SK-N-SH treated with all-trans-retinoic acid at 6 μM for 48 hours (cell line): ENCODE results near the gene CRY1.

Source experiments
- ATAC-seq: fragments of 200-7000 bp; cut with Tn5 transposase; 3 replicates; pipeline ENCODE4 v1.9.1; 2020; ENCODE audit warnings: mild to moderate bottlenecking, moderate library complexity
- ARNTL ChIP-seq: fragments of 450-650 bp; formaldehyde crosslinking; IDR thresholded peaks from 2 replicates; pipeline ENCODE4 v1.5.0; 2020; ENCODE audit warnings: low read depth, mild to moderate bottlenecking, moderate library complexity, borderline replicate concordance
- BACH2 ChIP-seq: fragments of 250-450 bp; sonication (Bioruptor Pico); IDR thresholded peaks from 2 replicates; pipeline ENCODE4 v1.9.0; 2021; ENCODE audit warnings: mild to moderate bottlenecking, borderline replicate concordance
- CSDC2 ChIP-seq: fragments of 250-450 bp; sonication (Bioruptor Pico); IDR thresholded peaks from 2 replicates; pipeline ENCODE4 v1.5.0; 2020; ENCODE audit warnings: mild to moderate bottlenecking, moderate library complexity
- ESRRG ChIP-seq: fragments of 250-450 bp; sonication (Bioruptor Pico); IDR thresholded peaks from 2 replicates; pipeline ENCODE4 v1.6.1; 2021; ENCODE audit warnings: mild to moderate bottlenecking
- GLIS3 ChIP-seq: fragments of 250-450 bp; sonication (Bioruptor Pico); IDR thresholded peaks from 2 replicates; pipeline ENCODE4 v1.5.0; 2020; ENCODE audit warnings: mild to moderate bottlenecking, moderate library complexity
- ISL1 ChIP-seq: fragments of 250-450 bp; sonication (Bioruptor Pico); IDR thresholded peaks from 2 replicates; pipeline ENCODE4 v2.1.2; 2022; ENCODE audit warnings: mild to moderate bottlenecking, moderate library complexity
- OSR1 ChIP-seq: fragments of 250-450 bp; sonication (Bioruptor Pico); IDR thresholded peaks from 2 replicates; pipeline ENCODE4 v1.8.0; 2022; ENCODE audit warnings: moderate library complexity, mild to moderate bottlenecking, inconsistent platforms
- PPARA ChIP-seq: fragments of 250-450 bp; sonication (Bioruptor Pico); IDR thresholded peaks from 2 replicates; pipeline ENCODE4 v1.5.0; 2020; ENCODE audit warnings: mild to moderate bottlenecking, borderline replicate concordance
- RARB ChIP-seq: fragments of 250-450 bp; sonication (Bioruptor Pico); IDR thresholded peaks from 2 replicates; pipeline ENCODE4 v1.8.0; 2021; ENCODE audit warnings: mild to moderate bottlenecking, moderate library complexity
- TCF4 ChIP-seq: fragments of 250-450 bp; sonication (Bioruptor Pico); IDR thresholded peaks from 2 replicates; pipeline ENCODE4 v1.8.0; 2021; ENCODE audit warnings: mild to moderate bottlenecking, moderate library complexity, borderline replicate concordance
- TOX ChIP-seq: fragments of 250-450 bp; sonication (Bioruptor Pico); IDR thresholded peaks from 2 replicates; pipeline ENCODE4 v1.8.0; 2021; ENCODE audit warnings: mild to moderate bottlenecking, moderate library complexity, borderline replicate concordance
- ZC3H10 ChIP-seq: fragments of 250-450 bp; sonication (Bioruptor Pico); IDR thresholded peaks from 2 replicates; pipeline ENCODE4 v1.5.1; 2021; ENCODE audit warnings: mild to moderate bottlenecking, moderate library complexity
- ZFP3 ChIP-seq: fragments of 250-450 bp; sonication (Bioruptor Pico); IDR thresholded peaks from 2 replicates; pipeline ENCODE4 v1.5.0; 2020; ENCODE audit warnings: mild to moderate bottlenecking, moderate library complexity
- ZFP30 ChIP-seq: fragments of 450-650 bp; formaldehyde crosslinking; IDR thresholded peaks from 2 replicates; pipeline ENCODE4 v1.5.0; 2022; ENCODE audit warnings: mild to moderate bottlenecking, moderate library complexity
- ZNF565 ChIP-seq: fragments of 450-650 bp; formaldehyde crosslinking; conservative IDR thresholded peaks from 2 replicates; pipeline ENCODE4 v1.5.0; 2020; ENCODE audit warnings: low read depth, mild to moderate bottlenecking, moderate library complexity
- ZNF70 ChIP-seq: fragments of 450-650 bp; formaldehyde crosslinking; IDR thresholded peaks from 2 replicates; pipeline ENCODE4 v1.5.0; 2020; ENCODE audit warnings: mild to moderate bottlenecking, moderate library complexity
- ZNF8 ChIP-seq: fragments of 450-650 bp; formaldehyde crosslinking; IDR thresholded peaks from 2 replicates; pipeline ENCODE4 v1.5.0; 2020; ENCODE audit warnings: mild to moderate bottlenecking, moderate library complexity
- TF ChIP-seq, protein P1 (sequence below): fragments of 250-450 bp; sonication (Bioruptor Pico); IDR thresholded peaks from 2 replicates; pipeline ENCODE4 v1.5.0; 2020; ENCODE audit warnings: mild to moderate bottlenecking, moderate library complexity
- TF ChIP-seq, protein P2 (sequence below): fragments of 250-450 bp; sonication (Bioruptor Pico); IDR thresholded peaks from 2 replicates; pipeline ENCODE4 v1.5.1; 2021; ENCODE audit warnings: mild to moderate bottlenecking, moderate library complexity
- TF ChIP-seq, protein P3 (sequence below): fragments of 250-450 bp; sonication (Bioruptor Pico); IDR thresholded peaks from 2 replicates; pipeline ENCODE4 v1.8.0; 2020; ENCODE audit warnings: mild to moderate bottlenecking, moderate library complexity, borderline replicate concordance
- TF ChIP-seq, protein P4 (sequence below): fragments of 250-450 bp; sonication (Bioruptor Pico); IDR thresholded peaks from 2 replicates; pipeline ENCODE4 v1.5.1; 2020; ENCODE audit warnings: low read depth, mild to moderate bottlenecking, moderate library complexity
- TF ChIP-seq, protein P5 (sequence below): fragments of 250-450 bp; sonication (Bioruptor Pico); IDR thresholded peaks from 2 replicates; pipeline ENCODE4 v1.8.0; 2021; ENCODE audit warnings: low read depth, mild to moderate bottlenecking, moderate library complexity, borderline replicate concordance

CRY1 gene

DNA sequence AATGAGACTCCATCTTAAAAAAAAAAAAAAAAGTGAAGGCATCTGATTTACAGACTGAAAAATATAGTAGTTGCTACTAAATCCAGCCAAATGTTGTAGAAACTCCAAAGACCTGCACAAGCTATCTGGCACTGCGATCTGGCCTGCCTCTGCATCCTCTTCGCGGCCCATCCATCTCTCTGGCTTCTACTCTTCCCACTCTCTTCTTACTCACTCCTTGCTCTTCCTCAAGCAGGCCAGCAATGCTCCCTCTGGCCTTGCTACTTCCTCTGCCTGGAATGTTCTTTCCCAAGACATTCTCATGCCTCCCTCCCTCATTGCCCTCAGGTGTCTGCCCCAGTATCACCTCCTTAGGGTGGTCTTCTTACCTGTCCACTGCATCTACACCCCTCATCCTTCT is 9.7 kb upstream of the CRY1 start:
- TF ChIP-seq, protein P1, sequence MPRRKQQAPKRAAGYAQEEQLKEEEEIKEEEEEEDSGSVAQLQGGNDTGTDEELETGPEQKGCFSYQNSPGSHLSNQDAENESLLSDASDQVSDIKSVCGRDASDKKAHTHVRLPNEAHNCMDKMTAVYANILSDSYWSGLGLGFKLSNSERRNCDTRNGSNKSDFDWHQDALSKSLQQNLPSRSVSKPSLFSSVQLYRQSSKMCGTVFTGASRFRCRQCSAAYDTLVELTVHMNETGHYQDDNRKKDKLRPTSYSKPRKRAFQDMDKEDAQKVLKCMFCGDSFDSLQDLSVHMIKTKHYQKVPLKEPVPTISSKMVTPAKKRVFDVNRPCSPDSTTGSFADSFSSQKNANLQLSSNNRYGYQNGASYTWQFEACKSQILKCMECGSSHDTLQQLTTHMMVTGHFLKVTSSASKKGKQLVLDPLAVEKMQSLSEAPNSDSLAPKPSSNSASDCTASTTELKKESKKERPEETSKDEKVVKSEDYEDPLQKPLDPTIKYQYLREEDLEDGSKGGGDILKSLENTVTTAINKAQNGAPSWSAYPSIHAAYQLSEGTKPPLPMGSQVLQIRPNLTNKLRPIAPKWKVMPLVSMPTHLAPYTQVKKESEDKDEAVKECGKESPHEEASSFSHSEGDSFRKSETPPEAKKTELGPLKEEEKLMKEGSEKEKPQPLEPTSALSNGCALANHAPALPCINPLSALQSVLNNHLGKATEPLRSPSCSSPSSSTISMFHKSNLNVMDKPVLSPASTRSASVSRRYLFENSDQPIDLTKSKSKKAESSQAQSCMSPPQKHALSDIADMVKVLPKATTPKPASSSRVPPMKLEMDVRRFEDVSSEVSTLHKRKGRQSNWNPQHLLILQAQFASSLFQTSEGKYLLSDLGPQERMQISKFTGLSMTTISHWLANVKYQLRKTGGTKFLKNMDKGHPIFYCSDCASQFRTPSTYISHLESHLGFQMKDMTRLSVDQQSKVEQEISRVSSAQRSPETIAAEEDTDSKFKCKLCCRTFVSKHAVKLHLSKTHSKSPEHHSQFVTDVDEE (CRISPR knock-in tag): no peak
- no peak for TF ChIP-seq ZFP30
- TF ChIP-seq ZNF8: no peak
- no peak for TF ChIP-seq ZFP3 (CRISPR knock-in tag)
- TF ChIP-seq, protein P2, sequence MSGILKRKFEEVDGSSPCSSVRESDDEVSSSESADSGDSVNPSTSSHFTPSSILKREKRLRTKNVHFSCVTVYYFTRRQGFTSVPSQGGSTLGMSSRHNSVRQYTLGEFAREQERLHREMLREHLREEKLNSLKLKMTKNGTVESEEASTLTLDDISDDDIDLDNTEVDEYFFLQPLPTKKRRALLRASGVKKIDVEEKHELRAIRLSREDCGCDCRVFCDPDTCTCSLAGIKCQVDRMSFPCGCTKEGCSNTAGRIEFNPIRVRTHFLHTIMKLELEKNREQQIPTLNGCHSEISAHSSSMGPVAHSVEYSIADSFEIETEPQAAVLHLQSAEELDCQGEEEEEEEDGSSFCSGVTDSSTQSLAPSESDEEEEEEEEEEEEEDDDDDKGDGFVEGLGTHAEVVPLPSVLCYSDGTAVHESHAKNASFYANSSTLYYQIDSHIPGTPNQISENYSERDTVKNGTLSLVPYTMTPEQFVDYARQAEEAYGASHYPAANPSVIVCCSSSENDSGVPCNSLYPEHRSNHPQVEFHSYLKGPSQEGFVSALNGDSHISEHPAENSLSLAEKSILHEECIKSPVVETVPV (CRISPR knock-in tag): no peak
- TF ChIP-seq, protein P3, sequence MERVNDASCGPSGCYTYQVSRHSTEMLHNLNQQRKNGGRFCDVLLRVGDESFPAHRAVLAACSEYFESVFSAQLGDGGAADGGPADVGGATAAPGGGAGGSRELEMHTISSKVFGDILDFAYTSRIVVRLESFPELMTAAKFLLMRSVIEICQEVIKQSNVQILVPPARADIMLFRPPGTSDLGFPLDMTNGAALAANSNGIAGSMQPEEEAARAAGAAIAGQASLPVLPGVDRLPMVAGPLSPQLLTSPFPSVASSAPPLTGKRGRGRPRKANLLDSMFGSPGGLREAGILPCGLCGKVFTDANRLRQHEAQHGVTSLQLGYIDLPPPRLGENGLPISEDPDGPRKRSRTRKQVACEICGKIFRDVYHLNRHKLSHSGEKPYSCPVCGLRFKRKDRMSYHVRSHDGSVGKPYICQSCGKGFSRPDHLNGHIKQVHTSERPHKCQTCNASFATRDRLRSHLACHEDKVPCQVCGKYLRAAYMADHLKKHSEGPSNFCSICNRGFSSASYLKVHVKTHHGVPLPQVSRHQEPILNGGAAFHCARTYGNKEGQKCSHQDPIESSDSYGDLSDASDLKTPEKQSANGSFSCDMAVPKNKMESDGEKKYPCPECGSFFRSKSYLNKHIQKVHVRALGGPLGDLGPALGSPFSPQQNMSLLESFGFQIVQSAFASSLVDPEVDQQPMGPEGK (CRISPR knock-in tag): no peak
- no peak for TF ChIP-seq RARB (CRISPR knock-in tag)
- TF ChIP-seq TOX (CRISPR knock-in tag): no peak
- no peak for TF ChIP-seq CSDC2 (CRISPR knock-in tag)
- no peak for TF ChIP-seq ZC3H10 (CRISPR knock-in tag)
- TF ChIP-seq PPARA: no peak
- no peak for TF ChIP-seq ARNTL (CRISPR knock-in tag)
- TF ChIP-seq ZNF565 (CRISPR knock-in tag): no peak
- no peak for TF ChIP-seq OSR1 (CRISPR knock-in tag)
- TF ChIP-seq ZNF70: no peak
- TF ChIP-seq ISL1 (CRISPR knock-in tag): no peak
- TF ChIP-seq, protein P4, sequence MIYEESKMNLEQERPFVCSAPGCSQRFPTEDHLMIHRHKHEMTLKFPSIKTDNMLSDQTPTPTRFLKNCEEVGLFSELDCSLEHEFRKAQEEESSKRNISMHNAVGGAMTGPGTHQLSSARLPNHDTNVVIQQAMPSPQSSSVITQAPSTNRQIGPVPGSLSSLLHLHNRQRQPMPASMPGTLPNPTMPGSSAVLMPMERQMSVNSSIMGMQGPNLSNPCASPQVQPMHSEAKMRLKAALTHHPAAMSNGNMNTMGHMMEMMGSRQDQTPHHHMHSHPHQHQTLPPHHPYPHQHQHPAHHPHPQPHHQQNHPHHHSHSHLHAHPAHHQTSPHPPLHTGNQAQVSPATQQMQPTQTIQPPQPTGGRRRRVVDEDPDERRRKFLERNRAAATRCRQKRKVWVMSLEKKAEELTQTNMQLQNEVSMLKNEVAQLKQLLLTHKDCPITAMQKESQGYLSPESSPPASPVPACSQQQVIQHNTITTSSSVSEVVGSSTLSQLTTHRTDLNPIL: no peak
- TF ChIP-seq BACH2 (CRISPR knock-in tag): no peak
- ATAC-seq: no peak

DNA sequence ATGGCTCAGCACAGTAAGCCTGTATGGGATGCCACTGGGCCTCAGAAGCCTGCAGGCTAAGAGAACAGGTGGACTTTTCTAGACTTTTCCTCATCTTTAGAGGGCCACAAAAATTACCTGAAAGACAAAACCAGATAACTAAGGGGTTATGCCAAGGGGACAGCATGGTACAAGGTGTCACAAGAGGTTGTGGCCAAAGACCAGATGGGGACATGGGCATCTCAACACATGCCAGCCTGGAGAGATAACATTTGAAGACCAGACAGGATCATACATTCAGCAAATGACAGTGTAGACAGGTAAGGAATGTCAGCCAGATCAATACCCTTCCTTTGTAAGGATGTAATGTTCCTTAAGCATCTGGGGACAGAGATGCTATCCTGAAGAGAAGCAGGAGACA is 8.9 kb upstream of the CRY1 start:
- ATAC-seq: no peak

DNA sequence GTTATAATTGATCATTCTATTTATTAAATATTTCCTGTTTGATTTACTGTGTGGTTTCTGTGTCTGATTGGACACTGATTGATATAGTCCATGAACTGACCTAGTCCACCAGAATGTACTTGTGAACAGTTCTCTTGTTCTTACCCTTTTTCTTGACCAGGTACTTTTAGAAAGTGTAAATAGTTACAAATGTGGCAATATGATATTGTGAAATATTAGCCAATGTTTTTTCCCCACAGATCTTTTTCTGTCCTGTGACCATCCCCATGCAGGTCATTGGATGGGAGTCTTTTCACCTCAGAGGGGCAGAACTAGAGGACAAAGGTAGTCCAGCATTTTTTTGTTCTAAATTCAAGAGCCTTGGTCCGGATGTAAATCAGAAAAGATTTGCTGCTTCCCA is 8.3 kb upstream of the CRY1 start:
- TF ChIP-seq, protein P5, sequence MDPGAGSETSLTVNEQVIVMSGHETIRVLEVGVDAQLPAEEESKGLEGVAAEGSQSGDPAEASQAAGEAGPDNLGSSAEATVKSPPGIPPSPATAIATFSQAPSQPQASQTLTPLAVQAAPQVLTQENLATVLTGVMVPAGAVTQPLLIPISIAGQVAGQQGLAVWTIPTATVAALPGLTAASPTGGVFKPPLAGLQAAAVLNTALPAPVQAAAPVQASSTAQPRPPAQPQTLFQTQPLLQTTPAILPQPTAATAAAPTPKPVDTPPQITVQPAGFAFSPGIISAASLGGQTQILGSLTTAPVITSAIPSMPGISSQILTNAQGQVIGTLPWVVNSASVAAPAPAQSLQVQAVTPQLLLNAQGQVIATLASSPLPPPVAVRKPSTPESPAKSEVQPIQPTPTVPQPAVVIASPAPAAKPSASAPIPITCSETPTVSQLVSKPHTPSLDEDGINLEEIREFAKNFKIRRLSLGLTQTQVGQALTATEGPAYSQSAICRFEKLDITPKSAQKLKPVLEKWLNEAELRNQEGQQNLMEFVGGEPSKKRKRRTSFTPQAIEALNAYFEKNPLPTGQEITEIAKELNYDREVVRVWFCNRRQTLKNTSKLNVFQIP: no peak
- TF ChIP-seq, protein P3 (CRISPR knock-in tag): no peak
- TF ChIP-seq, protein P1 (CRISPR knock-in tag): no peak
- TF ChIP-seq TCF4 (CRISPR knock-in tag): no peak
- no peak for TF ChIP-seq ZC3H10 (CRISPR knock-in tag)
- no peak for ATAC-seq

More for the DNA sequence above, 8.9 kb upstream of the CRY1 start:
- no peak for TF ChIP-seq TCF4 (CRISPR knock-in tag)
- no peak for TF ChIP-seq ZNF70
- no peak for TF ChIP-seq RARB (CRISPR knock-in tag)
- no peak for TF ChIP-seq ZFP3 (CRISPR knock-in tag)
- no peak for TF ChIP-seq ESRRG (CRISPR knock-in tag)
- no peak for TF ChIP-seq ARNTL (CRISPR knock-in tag)
- TF ChIP-seq ISL1 (CRISPR knock-in tag): no peak
- TF ChIP-seq GLIS3 (CRISPR knock-in tag): no peak
- TF ChIP-seq, protein P2 (CRISPR knock-in tag): no peak
